GM18868 (cell line): ENCODE data around the gene ANO5.
A peak's percentile ranks its signal among the peaks of the same experiment; 100 is the strongest.
"Not testable (repeated sequence)": the region's sequence is repeated elsewhere in the genome, so short reads cannot be mapped to it uniquely, and the experiment has no call there.

Experiments
- ATAC-seq: cut with Tn5 transposase; IDR thresholded peaks from one replicate; pipeline ENCODE4 v1.9.1; 2021; ENCODE audit warnings: mild to moderate bottlenecking, moderate library complexity; ENCODE audit not compliant: unreplicated experiment

ANO5 gene

GRCh38 chr11:22199243-22199642, 6.4 kb downstream of the ANO5 start:
- no peak for ATAC-seq

- ATAC-seq, result peak; percentile 53
Observed at GRCh38 chr11:22203281-22203680, 10.4 kb downstream of the ANO5 start.

GRCh38 chr11:22207162-22207561, 14.3 kb downstream of the ANO5 start:
- no peak for ATAC-seq

- ATAC-seq, result no peak
Observed at GRCh38 chr11:22208151-22208858, 15.4 kb downstream of the ANO5 start.

GRCh38 chr11:22216940-22217339, 24.1 kb downstream of the ANO5 start:
- ATAC-seq, result no peak

- peak; percentile 63 for ATAC-seq
Observed at GRCh38 chr11:22221143-22221542, 28.3 kb downstream of the ANO5 start.

- no peak for ATAC-seq
Observed at GRCh38 chr11:22225190-22225589, 32.3 kb downstream of the ANO5 start.

GRCh38 chr11:22234743-22235142, 41.9 kb downstream of the ANO5 start:
- no peak for ATAC-seq

GRCh38 chr11:22244986-22245592, 52.2 kb downstream of the ANO5 start:
- ATAC-seq, result peak; percentile 98

GRCh38 chr11:22246992-22247391, 54.1 kb downstream of the ANO5 start:
- ATAC-seq, result no peak

- ATAC-seq, result no peak
Observed at GRCh38 chr11:22249871-22250270, 57.0 kb downstream of the ANO5 start.

GRCh38 chr11:22256876-22257275, 64.0 kb downstream of the ANO5 start:
- no peak for ATAC-seq

- no peak for ATAC-seq
Observed at GRCh38 chr11:22263613-22264012, 70.7 kb downstream of the ANO5 start.

- not testable (repeated sequence) for ATAC-seq
Observed at GRCh38 chr11:22268983-22269624, 76.2 kb downstream of the ANO5 start.

- ATAC-seq, result no peak
Observed at GRCh38 chr11:22273781-22274180, 80.9 kb downstream of the ANO5 start.

GRCh38 chr11:22275600-22275999, 82.7 kb downstream of the ANO5 start:
- ATAC-seq, result no peak

- no peak for ATAC-seq
Observed at GRCh38 chr11:22276535-22276934, 83.7 kb downstream of the ANO5 start.

- ATAC-seq, result not testable (repeated sequence)
Observed at GRCh38 chr11:22284991-22285390, 92.1 kb downstream of the ANO5 start.

GRCh38 chr11:22302368-22302767, 109.5 kb downstream of the ANO5 start:
- ATAC-seq, result no peak

GRCh38 chr11:22304337-22304961, 111.6 kb downstream of the ANO5 start:
- ATAC-seq, result peak; percentile 64

- ATAC-seq, result no peak
Observed at GRCh38 chr11:22317656-22318055, 124.8 kb downstream of the ANO5 start.

- ATAC-seq, result no peak
Observed at GRCh38 chr11:22331771-22332170, 138.9 kb downstream of the ANO5 start.
